Skeletal muscle cell (primary cell): Measurements from ENCODE around the gene KLK15.

ENCODE experiments used
- DNase-seq: peaks from one replicate; pipeline ENCODE4 v3.0.0-alpha.2; 2010; ENCODE audit warnings: low read depth
- H3K4me3 ChIP-seq: 2 replicates; pipeline ENCODE4 v1.5.1; 2011; ENCODE audit warnings: low read depth, mild to moderate bottlenecking, control low read depth, low read length, moderate library complexity

Gene KLK15

DNA sequence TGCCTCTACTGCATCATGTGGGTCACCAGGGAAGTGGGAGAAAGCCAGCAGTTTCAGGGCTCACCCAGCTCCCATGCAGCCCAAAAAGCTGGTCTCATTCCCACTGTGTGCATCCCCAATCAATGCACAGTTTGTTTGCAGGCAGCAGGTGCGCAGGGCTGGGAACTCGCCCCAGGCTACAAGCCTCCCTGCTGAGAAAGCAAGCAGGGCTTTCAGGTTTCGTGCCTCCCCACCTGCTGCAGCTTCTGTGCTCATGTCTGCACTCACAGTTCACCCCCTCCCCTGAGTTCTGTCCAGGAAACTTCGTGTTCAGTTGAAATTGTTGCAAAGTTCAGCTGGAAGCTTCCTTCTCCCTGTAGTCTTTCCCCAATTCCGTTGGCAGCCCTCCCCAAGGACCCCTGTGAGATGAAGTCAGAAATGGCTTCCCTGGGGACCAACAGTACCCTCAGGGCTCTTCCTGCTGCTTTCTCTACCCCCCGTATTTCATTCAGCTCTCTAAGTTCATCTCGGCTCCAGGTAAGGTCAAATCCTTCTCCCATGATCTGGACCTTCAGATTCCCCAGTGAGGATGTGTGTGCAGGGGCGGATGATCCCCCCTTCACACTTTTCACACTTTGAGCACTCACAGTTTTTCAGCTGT is 11.0 kb upstream of the KLK15 start:
- DNase-seq = no peak

DNA sequence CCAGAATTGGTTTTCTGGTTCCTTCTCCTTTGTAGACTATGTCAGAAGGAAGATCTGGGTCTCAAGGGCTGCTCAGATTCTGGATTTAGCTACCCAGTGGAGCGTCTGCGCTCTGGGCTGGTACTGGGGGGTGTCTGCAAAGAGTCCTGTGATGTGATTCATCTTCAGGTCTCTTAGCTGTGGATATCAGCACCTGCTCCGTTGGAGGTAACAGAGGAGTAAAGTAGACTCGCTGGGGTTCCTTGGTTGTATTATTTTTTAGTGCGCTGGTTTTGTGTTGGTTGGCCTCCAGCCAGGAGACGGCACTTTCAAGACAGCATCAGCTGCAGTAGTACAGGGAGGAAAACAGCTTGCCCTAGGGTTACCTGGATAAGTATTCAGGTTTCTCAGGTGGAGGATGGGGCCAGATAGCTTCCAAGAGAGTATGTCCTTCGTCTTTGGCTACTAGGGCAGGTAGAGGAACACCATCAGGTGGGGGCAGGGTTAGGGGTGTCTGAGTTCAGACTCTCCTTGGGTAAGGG is 10.4 kb upstream of the KLK15 start:
- no peak overlapping the region for H3K4me3 ChIP-seq
- DNase-seq = no peak

More for the DNA sequence above, 11.0 kb upstream of the KLK15 start:
- no peak overlapping the region for H3K4me3 ChIP-seq

DNA sequence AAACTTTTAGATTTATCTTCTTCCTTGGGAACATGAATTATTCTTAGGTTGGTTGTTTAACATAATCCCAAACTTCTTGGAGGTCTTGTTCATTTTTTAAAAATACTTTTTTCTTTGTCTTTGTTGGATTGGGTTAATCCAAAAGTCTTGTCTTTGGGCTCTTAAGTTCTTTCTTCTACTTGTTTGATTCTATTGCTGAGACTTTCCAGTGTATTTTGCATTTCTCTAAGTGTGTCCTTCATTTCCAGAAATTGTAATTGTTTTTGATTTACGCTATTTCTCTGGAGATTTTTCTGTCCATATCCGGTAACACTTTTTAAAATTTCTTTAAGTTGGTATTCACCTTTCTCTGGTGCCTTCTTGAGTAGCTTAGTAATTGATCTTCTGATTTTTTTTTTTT is 9.8 kb upstream of the KLK15 start:
- H3K4me3 ChIP-seq = no peak overlapping the region
- no peak for DNase-seq

GRCh38 chr19:50842130-50842529 is 8.8 kb upstream of the KLK15 start:
- DNase-seq = no peak
- H3K4me3 ChIP-seq = no peak overlapping the region

- DNase-seq = no peak
- no peak overlapping the region for H3K4me3 ChIP-seq
Measured at GRCh38 chr19:50839712-50840655, 6.6 kb upstream of the KLK15 start.

- no peak overlapping the region for H3K4me3 ChIP-seq
- no peak for DNase-seq
Measured at GRCh38 chr19:50838239-50838638, 4.9 kb upstream of the KLK15 start.

DNA sequence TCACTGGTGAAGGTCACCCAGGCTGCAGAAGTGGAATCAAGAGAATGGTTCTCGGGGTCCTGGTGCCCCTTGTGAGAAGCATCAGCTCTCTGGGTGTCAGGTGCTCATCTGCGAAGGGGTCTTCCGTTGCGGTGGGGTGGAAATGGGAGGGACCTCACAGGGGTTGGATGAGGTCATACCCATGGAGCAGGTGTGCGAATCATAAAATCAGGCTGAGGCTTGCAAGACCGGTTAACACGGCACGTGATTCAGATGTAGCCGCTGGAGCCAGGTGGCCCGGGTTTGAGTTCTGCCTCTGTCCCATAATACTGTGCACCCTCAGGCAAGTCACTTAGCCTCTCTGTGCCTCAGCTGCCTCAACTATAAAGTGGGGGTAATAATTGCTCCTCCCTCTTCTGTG is 3.9 kb upstream of the KLK15 start:
- no peak overlapping the region for H3K4me3 ChIP-seq
- no peak for DNase-seq

DNA sequence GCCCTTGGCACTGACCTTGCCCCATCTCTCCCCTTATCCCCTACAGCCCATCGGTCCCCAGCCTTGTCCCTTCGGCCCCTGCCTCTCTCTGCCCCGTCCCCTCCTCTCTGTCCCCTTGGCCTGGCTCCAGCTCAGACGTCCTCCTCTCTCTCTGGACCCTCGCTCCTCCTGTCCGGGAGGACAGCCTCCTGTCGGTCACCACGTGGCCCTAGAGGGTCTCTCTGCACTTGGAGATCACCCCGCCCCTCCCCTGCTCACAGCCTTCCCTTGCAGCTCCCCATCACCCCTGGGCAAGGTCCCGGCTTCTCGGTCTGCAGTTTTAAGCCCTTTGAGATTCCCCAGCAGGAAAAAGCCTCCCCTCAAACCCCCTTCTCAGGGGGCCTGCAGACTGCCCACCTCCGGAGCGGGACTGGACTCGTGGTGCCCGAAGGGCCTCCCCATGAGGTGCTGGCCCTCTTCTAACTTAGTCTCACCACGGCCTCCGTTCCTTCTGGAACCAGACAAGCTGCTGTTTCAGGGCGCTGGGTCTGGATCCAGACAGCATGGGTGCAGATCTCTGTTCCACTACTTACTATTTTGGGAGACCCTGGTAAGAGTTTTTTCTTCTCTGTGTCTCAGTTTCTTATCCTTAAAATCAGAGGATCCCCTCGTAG is 3.3 kb upstream of the KLK15 start:
- no peak overlapping the region for H3K4me3 ChIP-seq
- DNase-seq = no peak

- peak; percentile 3 for DNase-seq
- H3K4me3 ChIP-seq = peak overlapping the region; percentile 59
Measured at GRCh38 chr19:50835785-50836542, 2.6 kb upstream of the KLK15 start.

DNA sequence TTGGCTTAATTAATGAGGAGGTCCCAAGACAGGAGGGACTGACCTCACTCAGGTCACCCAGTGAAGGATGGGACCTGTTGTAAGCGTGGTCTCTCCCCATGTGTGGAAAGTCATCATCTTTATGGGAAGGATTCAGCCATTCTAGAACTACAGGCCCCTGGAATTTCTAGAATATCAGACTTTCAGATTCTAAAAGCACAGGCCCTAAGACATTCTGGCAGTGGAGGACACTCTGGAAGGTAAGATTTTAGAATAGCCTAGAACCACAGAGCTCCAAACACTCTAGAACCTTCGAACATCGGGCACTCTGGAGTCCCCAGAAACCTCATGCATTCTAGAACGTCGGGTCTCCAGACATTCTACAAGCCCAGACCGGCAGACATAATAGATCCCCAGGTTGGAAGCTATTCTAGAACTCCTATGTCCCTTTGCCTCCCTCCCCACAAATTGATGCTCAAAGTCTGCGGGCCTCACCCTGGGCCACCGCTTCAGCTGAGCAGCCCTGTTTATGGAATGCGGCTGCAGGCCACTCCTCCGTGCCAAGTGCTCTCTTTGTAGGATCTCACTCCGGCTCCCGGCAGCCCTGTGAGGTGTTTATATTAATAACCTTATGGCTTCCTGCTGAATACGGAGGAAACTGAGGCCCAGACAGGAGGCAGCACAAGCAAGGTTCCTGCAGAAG is 1.9 kb upstream of the KLK15 start:
- no peak for DNase-seq
- peak overlapping the region; percentile 59 for H3K4me3 ChIP-seq

- DNase-seq = no peak
- H3K4me3 ChIP-seq = no peak overlapping the region
Measured at GRCh38 chr19:50833802-50834167, 411 bp upstream of the KLK15 start.

GRCh38 chr19:50832666-50833065 is 708 bp downstream of the KLK15 start:
- DNase-seq = no peak
- H3K4me3 ChIP-seq = no peak overlapping the region

GRCh38 chr19:50831026-50831396 is 2.4 kb downstream of the KLK15 start:
- H3K4me3 ChIP-seq = no peak overlapping the region
- no peak for DNase-seq

DNA sequence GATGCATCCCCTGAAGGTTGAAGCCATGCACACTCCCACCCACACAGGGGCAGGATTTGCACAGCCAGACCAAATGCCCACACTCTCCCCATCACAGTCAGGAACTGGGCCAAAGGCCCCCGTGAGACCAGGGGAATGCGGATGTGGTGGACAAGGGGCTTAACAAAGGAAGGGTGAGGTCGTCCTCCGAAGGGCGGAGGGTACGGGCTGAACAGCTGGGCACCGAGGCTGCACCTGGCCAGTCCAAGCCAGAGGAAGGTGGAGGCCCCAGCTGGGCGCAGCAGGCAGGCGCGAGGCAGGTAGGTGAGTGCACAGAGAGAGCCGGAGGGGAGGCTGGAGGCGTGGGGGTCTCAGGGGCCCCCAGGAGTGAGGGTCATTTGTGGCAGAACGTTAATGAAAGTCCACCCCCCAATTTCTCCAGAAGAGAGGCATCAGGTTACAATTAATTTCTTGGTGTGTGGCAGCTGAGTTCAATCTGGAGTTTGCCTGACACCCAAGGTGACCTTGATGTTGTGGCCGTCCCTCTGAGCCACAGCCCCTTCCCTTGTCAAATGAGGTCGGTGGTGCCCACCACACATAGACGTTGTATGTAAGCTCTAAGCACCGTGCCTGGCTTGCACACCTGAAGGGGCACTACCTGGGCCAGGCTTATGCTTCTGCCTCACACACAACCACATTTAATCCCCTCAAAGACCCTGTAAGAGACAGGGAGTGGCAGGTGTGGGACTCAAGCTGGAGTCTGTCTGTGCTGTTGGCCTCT is 2.9 kb downstream of the KLK15 start:
- H3K4me3 ChIP-seq = no peak overlapping the region
- DNase-seq = no peak

DNA sequence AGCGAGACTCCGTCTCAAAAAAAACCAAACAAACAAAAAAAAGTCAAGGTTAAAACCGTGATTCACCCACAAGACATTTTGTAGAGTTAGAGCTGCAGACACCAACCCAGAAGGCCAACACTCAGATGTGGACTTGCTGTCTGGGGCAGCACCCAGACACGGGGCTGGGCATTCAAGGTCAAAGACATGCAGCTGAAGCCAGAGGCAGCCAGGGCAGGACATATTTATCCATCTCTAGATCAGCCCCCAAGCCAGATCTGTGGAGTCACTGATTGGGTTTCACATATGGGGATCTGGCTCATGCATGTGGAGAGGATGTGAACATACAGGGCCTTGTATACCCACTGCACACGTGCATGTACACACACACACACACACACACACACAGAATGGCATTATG is 3.6 kb downstream of the KLK15 start:
- no peak for DNase-seq
- H3K4me3 ChIP-seq = no peak overlapping the region

DNA sequence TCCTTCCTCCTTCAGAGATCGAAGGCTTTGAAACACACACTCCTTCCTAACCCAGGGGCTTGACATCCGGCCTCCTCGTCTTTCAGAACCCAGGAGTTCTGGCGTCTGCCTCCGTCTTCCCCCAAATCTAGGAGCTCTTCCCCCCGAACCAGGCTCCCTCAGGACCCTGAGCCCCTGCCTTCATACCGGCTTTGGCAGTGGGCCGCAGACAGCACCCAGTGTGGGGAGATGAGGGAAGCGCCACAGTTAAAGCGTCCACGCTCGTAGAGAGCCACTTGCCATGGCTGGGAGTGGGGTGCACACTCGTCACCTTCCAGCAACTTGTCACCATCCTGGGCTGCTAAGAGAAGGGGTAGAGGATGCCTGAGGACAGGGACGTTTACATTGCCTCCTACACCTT is 5.9 kb downstream of the KLK15 start:
- no peak overlapping the region for H3K4me3 ChIP-seq
- DNase-seq = no peak

- no peak for DNase-seq
Measured at GRCh38 chr19:50826492-50827240, 6.7 kb downstream of the KLK15 start.

More at GRCh38 chr19:50826492-50827240, 6.7 kb downstream of the KLK15 start:
- no peak overlapping the region for H3K4me3 ChIP-seq
